Keratinocyte (primary cell): ENCODE data around the gene ASB9. TPM values are rescaled to one million over a fixed set of nuclear protein-coding genes. Genes with fewer than 3 reads are reported as not detected.

Experiments used
- DNase-seq: peaks from one replicate; pipeline ENCODE4 v3.0.0-alpha.2; 2011; ENCODE audit warnings: low read depth, missing footprints, low spot score
- FAIRE-seq: peaks from 2 replicates; lab custom pipeline; 2011; peaks lifted over from hg19 to GRCh38; lab: Jason Lieb, UNC
- H2AFZ ChIP-seq: 2 replicates; pipeline ENCODE4 v1.6.0; 2012; ENCODE audit warnings: low read length, control low read depth, inconsistent platforms; ENCODE audit not compliant: control insufficient read depth
- H3K27ac ChIP-seq: 2 replicates; pipeline ENCODE4 v1.5.1; 2011; ENCODE audit warnings: low read length; ENCODE audit not compliant: control insufficient read depth, insufficient read depth
- H3K27me3 ChIP-seq: 3 replicates; pipeline ENCODE4 v1.6.0; 2011; ENCODE audit warnings: low read length; ENCODE audit not compliant: control insufficient read depth, insufficient read depth; ENCODE audit errors: extremely low read depth
- H3K36me3 ChIP-seq, 2 experiments: 2 replicates in 1 of 2; 3 replicates in 1 of 2; pipeline ENCODE4 v1.5.1; 2011; ENCODE audit warnings: low read length in 2 of 2, mild to moderate bottlenecking in 1 of 2; ENCODE audit not compliant: control insufficient read depth in 2 of 2, insufficient read depth in 2 of 2; ENCODE audit errors: extremely low read depth in 1 of 2
- H3K4me1 ChIP-seq: 3 replicates; pipeline ENCODE4 v1.5.1; 2011; ENCODE audit warnings: low read length; ENCODE audit not compliant: control insufficient read depth, insufficient read depth; ENCODE audit errors: extremely low read depth
- H3K4me2 ChIP-seq: 3 replicates; pipeline ENCODE4 v1.6.0; 2011; ENCODE audit warnings: low read depth, low read length; ENCODE audit not compliant: control insufficient read depth, insufficient read depth; ENCODE audit errors: extremely low read depth
- H3K4me3 ChIP-seq, 3 experiments: fragments of 200-600 bp in 1 of 3; sonication (generic) in 1 of 3; 2 replicates in 2 of 3; 3 replicates in 1 of 3; pipeline ENCODE4 v1.5.1; 2011 to 2016; ENCODE audit warnings: low read length in 3 of 3, mild to moderate bottlenecking in 3 of 3, control low read depth in 2 of 3, inconsistent platforms in 1 of 3, low read depth in 1 of 3, mixed read lengths in 1 of 3, mixed run types in 1 of 3, moderate library complexity in 1 of 3; ENCODE audit not compliant: control insufficient read depth in 2 of 3, insufficient read depth in 2 of 3; ENCODE audit errors: extremely low read depth in 1 of 3
- H3K79me2 ChIP-seq: 2 replicates; pipeline ENCODE4 v1.6.0; 2012; ENCODE audit warnings: low read length; ENCODE audit not compliant: control insufficient read depth, insufficient read depth
- H3K9ac ChIP-seq: 3 replicates; pipeline ENCODE4 v1.6.0; 2011; ENCODE audit warnings: low read length; ENCODE audit not compliant: control insufficient read depth, insufficient read depth; ENCODE audit errors: extremely low read depth
- H3K9me1 ChIP-seq: 3 replicates; pipeline ENCODE4 v1.6.0; 2011; ENCODE audit warnings: low read length; ENCODE audit not compliant: control insufficient read depth, insufficient read depth; ENCODE audit errors: extremely low read depth
- H3K9me3 ChIP-seq: 2 replicates; pipeline ENCODE4 v1.5.1; 2012; ENCODE audit warnings: low read depth, low read length; ENCODE audit not compliant: control insufficient read depth
- H4K20me1 ChIP-seq: 3 replicates; pipeline ENCODE4 v1.6.0; 2011; ENCODE audit warnings: low read length; ENCODE audit not compliant: control insufficient read depth, insufficient read depth; ENCODE audit errors: extremely low read depth
- EZH2 ChIP-seq: IDR thresholded peaks from one replicate; pipeline ENCODE4 v1.6.1; 2012; ENCODE audit warnings: inconsistent platforms, mild to moderate bottlenecking, low read length, moderate library complexity
- dilution Hi-C: fragments of 300-500 bp; cut with MboI; formaldehyde crosslinking; loops from one replicate; pipeline ENCODE4 v1.7.0; 2020; ENCODE audit warnings: low sequenced_read_pairs; ENCODE audit not compliant: extremely low pct_ligation_motif_present
- polyA plus RNA-seq, 5 experiments: library from polyadenylated mRNA; depleted of rRNA in 3 of 5; stranded (reverse) in 3 of 5; stranded (forward) in 1 of 5; unstranded in 1 of 5; fragments of >200 nt; gene quantifications; 1 replicate in 1 of 5; 2 replicates in 3 of 5; 3 replicates in 1 of 5; pipeline versions ENCODE4 v1.2.1 to v1.2.3, GENCODE V29; 2011 to 2012; ENCODE audit warnings: missing spikeins in 2 of 5, low read depth in 1 of 5, low replicate concordance in 1 of 5
- TF ChIP-seq, protein P1 (sequence below), 3 experiments: IDR thresholded peaks in 1 of 3; conservative IDR thresholded peaks in 1 of 3; optimal IDR thresholded peaks in 1 of 3; 2 replicates in 2 of 3; 3 replicates in 1 of 3; pipeline versions ENCODE3 to v1.5.1; 2011; ENCODE audit warnings: low read length in 3 of 3, mild to moderate bottlenecking in 3 of 3, moderate library complexity in 2 of 3, control low read depth in 1 of 3, inconsistent platforms in 1 of 3; ENCODE audit not compliant: insufficient read depth in 2 of 3; ENCODE audit errors: extremely low read depth in 1 of 3

Gene ASB9
- polyA plus RNA-seq, 1 donor (not counting 4 experiments of a cell fraction or from before 2014, with no cell fraction given), result 0.66 TPM

GRCh38 chrX:15194146-15194545, 75.7 kb downstream of the ASB9 start:
- Histone ChIP-seq H3K4me1 (no peaks in the 10 kb centered on the region), H3K4me2 (no peak overlapping the region), H3K4me3 (no peak overlapping the region), H3K9ac (no peak overlapping the region), H3K9me3 (no peaks in the 10 kb centered on the region), H3K27me3 (no peaks in the 10 kb centered on the region), H3K79me2 (no peaks in the 10 kb centered on the region), H3K9me1 (no peaks in the 10 kb centered on the region), H3K27ac (no peak overlapping the region), H2AFZ (no peak overlapping the region), H3K36me3 (no peaks in the 10 kb centered on the region), H4K20me1 (no peaks in the 10 kb centered on the region)
- DNase-seq, result no peak
- dilution Hi-C loops, result no loop called here
- no peak for FAIRE-seq
- TF ChIP-seq, protein P1, sequence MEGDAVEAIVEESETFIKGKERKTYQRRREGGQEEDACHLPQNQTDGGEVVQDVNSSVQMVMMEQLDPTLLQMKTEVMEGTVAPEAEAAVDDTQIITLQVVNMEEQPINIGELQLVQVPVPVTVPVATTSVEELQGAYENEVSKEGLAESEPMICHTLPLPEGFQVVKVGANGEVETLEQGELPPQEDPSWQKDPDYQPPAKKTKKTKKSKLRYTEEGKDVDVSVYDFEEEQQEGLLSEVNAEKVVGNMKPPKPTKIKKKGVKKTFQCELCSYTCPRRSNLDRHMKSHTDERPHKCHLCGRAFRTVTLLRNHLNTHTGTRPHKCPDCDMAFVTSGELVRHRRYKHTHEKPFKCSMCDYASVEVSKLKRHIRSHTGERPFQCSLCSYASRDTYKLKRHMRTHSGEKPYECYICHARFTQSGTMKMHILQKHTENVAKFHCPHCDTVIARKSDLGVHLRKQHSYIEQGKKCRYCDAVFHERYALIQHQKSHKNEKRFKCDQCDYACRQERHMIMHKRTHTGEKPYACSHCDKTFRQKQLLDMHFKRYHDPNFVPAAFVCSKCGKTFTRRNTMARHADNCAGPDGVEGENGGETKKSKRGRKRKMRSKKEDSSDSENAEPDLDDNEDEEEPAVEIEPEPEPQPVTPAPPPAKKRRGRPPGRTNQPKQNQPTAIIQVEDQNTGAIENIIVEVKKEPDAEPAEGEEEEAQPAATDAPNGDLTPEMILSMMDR (optimal IDR thresholded peaks at IDR 0.05 in 1 of 3, IDR thresholded peaks at IDR 0.05 in 1 of 3, conservative IDR thresholded peaks at IDR 0.05 in 1 of 3; ENCODE audit: extremely low read depth in 1 of 3, insufficient read depth in 2 of 3, low read length in 3 of 3), result no peak
- no peak for TF ChIP-seq EZH2

Other genes with a start within 250 kb of the ASB9 start
- not detected in 3 replicates for gene ASB11, start 45.6 kb upstream of the ASB9 start, polyA plus RNA-seq
- gene PIGA, start 65.4 kb upstream of the ASB9 start, polyA plus RNA-seq, result 7.1 to 17.0 TPM (median 12.6 TPM) in 3 replicates
- gene VEGFD, start 114.3 kb upstream of the ASB9 start, polyA plus RNA-seq, result 0.14 to 0.42 TPM in 2 of 3 replicates, not detected in the other
- 17.5 to 23.2 TPM (median 20.2 TPM) in 3 replicates for gene PIR, start 223.2 kb upstream of the ASB9 start, polyA plus RNA-seq
- 0.04 to 0.09 TPM (median 0.06 TPM) in 3 replicates for gene BMX, start 230.7 kb upstream of the ASB9 start, polyA plus RNA-seq